GM12892 (cell line): ENCODE data around the gene ESRRA.
"Not testable (repeated sequence)": the region's sequence is repeated elsewhere in the genome, so short reads cannot be mapped to it uniquely, and the experiment has no call there.

ENCODE experiments used
- DNase-seq: peaks from one replicate; pipeline ENCODE4 v3.0.0; 2011; ENCODE audit not compliant: insufficient read length
- FAIRE-seq: peaks from 2 replicates; lab custom pipeline; 2011; peaks lifted over from hg19 to GRCh38; lab: Jason Lieb, UNC
- POLR2A ChIP-seq: IDR thresholded peaks from 2 replicates; pipeline ENCODE4 v1.6.1; 2011; ENCODE audit warnings: low read depth, low read length, control low read depth
- POLR2AphosphoS5 ChIP-seq: IDR thresholded peaks from 2 replicates; pipeline ENCODE4 v1.6.1; 2011; ENCODE audit warnings: low read depth, low read length, control low read depth
- TAF1 ChIP-seq: IDR thresholded peaks from 2 replicates; pipeline ENCODE4 v1.6.1; 2011; ENCODE audit warnings: low read depth, mild to moderate bottlenecking, control low read depth, low read length, borderline replicate concordance

The ESRRA gene

DNA sequence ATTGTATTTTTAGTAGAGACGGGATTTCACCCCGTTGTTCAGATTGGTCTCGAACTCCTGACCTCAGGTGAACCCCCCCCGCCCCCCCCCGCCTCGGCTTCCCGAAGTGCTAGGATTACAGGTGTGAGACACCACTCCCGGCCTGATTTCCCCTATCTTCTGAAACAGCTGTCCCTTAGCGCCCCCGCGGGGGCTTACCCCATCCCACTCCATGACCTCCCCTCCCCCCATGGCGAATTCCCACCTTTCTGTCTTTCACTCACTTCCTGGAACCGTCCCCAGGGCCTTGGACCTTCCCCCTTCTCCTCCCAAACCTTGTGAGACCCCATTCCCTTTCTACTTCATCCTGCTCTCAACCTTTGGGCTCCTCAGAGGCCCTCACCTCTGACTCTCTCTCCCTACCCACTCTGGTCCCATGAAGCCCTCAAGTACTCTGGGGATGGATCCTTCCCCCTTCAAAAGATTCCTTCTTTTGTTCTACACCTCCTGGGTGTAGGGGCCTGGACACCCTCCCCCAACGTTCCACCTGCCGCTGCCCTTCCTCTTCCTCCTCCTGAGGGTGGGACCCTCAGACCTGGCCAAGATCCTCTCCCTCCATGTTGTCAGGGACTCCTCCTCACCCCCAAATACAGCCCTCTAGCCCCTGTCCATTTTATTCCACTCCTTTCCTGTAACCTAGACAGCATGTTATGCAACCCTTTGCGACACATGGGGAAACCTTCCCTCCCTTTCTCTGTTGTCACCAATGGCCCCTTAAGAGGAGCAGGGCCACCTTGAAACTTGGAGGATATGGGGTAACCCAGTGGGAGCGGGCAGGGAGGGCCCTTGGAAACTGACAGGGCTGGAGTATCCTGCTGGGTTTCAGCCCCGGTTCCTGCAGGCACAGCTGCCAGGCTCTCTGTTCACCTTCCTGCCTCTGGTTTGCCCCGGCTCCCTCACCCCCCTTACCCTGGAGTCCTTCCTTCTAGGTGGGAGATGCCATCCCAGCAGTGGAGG is 13.7 kb downstream of the ESRRA start:
- no peak for DNase-seq
- FAIRE-seq, result peak; percentile 54
- TF ChIP-seq POLR2AphosphoS5 (no peak), TAF1 (no peak), POLR2A (no peak)

DNA sequence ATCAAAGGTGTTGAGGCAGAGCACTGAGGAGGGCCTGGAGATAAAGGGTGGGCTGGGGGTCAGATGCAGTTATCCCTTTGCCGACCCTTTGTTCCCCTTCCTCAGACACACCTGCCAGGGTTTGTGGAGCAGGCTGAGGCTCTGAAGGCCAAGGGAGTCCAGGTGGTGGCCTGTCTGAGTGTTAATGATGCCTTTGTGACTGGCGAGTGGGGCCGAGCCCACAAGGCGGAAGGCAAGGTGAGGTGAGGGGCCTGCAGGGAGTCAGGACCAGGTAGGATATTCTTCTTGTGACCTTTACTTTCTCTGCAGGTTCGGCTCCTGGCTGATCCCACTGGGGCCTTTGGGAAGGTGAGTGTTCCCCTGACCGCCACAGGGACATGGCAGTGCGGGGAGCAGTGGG is 15.2 kb downstream of the ESRRA start:
- DNase-seq, result no peak
- TF ChIP-seq POLR2A, result no peak
- no peak for TF ChIP-seq POLR2AphosphoS5
- no peak for TF ChIP-seq TAF1
- FAIRE-seq, result no peak

DNA sequence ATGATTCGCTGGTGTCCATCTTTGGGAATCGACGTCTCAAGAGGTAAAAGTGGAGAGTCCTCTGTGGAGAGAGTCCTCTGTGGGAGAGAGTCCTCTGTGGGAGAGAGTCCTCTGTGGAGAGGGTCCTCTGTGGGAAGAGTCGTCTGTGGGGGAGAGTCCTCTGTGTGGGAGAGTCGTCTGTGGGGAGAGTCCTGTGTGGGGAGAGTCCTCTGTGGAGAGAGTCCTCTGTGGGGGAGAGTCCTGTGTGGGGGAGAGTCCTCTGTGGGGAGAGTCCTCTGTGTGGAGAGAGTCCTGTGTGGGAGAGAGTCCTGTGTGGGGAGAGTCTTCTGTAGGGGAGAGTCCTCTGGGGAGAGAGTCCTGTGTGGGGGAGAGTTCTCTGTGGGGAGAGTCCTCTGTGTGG is 15.7 kb downstream of the ESRRA start:
- FAIRE-seq (no peak), DNase-seq (no peak)
- no peak for TF ChIP-seq POLR2AphosphoS5
- no peak for TF ChIP-seq POLR2A
- no peak for TF ChIP-seq TAF1

DNA sequence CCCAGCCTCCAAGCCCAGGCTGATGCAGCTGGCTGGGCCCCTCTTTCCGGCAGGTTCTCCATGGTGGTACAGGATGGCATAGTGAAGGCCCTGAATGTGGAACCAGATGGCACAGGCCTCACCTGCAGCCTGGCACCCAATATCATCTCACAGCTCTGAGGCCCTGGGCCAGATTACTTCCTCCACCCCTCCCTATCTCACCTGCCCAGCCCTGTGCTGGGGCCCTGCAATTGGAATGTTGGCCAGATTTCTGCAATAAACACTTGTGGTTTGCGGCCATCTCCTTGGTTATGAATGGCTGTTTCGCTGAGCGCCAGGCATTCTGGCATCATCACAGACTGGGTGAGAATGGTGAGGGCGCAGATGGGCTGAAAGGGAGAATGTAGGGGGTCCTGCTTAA is 16.2 kb downstream of the ESRRA start:
- TF ChIP-seq POLR2A, result no peak
- no peak for TF ChIP-seq TAF1
- TF ChIP-seq POLR2AphosphoS5, result no peak
- FAIRE-seq, result no peak
- no peak for DNase-seq

DNA sequence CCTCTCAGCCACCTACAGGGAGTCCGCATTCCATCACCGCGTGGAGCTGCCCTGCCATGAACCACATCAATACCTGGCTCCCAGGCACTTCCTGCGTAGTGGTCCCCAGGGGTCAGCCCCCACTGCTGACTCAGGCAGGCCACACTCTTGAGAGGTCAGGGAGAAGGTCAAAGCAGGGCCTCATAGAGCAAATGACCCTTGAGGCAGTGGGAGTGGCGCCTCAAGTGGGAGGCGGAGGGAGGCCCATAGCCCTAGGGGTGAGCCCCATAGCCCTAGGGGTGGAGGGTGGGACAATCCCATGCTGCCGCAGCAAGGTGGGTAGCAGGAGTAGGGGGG is 17.6 kb downstream of the ESRRA start:
- no peak for TF ChIP-seq POLR2A
- TF ChIP-seq POLR2AphosphoS5, result no peak
- no peak for TF ChIP-seq TAF1

DNA sequence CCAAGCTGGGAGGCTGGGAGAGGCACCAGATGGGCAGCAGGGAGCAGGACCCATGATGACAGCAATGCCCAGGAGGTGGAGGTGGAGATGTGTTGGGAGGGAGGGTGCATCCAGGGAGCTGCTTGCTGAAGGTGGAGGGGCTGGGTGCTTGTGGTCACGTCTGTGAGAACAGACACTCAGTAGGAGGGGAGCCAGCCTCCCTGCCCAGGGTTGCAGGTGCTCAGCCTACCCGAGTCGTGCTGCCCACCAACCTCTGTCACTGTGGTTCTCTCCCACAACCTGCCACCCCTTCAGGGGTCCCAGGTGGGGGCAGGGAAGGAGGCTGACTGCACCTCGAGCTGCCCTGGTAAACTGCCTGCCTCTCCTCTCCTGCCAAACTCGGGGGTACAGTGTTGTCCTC is 18.0 kb downstream of the ESRRA start:
- no peak for TF ChIP-seq TAF1
- TF ChIP-seq POLR2A, result no peak
- TF ChIP-seq POLR2AphosphoS5, result no peak
- no peak for FAIRE-seq
- DNase-seq, result no peak

More for the DNA sequence above, 17.6 kb downstream of the ESRRA start:
- DNase-seq (no peak), FAIRE-seq (no peak)

DNA sequence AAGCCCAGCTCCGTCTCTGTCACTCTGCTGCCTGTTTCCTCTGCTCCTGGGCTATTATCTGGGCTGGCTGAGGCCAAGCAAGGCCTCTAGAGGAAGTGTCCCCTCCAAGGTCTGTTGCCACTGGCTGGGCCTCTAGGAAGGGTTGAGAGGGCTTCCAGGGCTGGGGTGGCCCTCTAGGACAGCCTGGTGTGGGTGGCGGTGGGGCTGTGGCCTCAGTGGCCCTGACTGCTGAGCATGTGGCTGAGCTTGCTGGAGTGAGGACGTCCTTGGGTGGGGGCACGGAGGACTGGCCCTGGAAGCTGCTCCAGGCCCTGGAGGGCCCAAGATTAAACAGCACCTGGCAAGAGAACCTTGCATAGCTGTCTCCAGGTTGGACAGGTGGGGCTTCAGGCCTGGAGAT is 18.7 kb downstream of the ESRRA start:
- FAIRE-seq, DNase-seq: not testable (repeated sequence)

DNA sequence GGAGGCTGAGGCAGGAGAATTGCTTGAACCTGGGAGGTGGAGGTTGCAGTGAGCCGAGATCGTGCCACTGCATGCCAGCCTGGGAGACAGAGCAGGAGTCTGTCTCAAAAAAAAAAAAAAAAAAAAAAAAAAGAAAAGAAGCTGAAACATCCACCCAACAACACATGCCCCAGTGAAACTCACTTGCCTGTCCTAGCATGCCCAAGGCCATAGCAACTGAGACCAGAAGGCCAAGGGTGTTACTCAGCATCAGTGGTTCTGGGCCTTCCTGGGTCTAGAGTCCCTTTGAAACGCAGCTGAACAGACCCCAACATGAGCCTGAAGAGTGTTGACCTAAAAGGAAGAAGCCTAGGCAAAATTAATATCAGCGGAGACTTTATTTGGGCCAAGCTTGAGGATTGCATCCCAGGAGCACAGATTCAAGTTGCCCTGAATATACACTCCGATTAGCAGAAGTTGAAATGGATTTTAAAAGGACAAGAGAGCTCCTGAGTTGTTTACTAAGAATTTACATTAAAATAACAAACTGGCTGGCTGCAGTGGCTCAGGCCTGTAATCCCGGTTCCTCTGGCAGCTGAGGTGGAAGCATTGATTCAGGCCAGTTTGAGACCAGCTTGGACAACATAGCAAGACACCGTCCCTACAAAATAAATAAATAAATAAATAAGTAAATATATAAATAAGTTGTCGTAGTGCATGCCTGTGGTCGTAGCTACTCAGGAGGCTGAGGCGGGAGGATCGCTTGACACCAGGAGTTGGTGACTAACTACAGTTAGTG is 19.6 kb downstream of the ESRRA start:
- no peak for DNase-seq
- peak; percentile 33 for FAIRE-seq
- TF ChIP-seq POLR2A (no peak), TAF1 (no peak), POLR2AphosphoS5 (no peak)

DNA sequence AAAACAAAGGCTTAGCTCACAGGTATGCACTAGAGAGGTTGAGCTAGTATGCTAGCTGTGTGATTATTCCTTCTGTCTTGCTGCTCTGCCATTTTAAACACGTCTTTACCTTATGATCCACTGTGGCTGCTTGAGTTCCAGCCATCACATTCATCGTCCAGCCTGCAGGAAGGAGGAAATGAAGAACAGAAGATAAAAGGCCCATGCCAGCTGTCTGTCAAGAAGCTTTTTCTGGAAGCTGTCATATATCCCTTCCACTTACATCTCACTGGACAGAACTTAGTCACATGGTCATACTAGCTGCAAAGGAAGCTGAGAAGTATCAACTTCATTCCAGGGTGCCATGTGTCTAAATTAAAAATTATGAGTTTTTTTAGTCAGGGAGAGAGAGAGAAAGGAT is 22.1 kb downstream of the ESRRA start:
- TF ChIP-seq POLR2A (no peak), TAF1 (no peak), POLR2AphosphoS5 (no peak)
- DNase-seq, result no peak
- no peak for FAIRE-seq

DNA sequence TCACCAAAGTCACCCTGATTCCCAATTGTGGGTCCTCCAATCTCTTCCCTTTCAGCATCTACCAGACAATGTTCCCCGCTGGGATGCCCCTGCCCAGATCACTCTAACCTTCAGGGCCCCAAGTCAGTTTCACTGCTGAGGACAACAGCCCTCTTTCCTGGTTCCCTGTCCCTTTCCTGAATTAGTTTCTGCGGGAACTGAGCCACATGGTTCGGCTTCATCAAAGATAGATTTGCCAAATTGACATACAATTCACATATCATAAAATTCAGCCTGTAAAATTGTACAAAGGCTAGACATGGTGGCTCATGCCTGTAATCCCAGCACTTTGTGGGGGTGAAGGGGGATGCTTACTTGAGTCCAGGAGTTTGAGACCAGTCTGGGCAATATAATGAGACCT is 22.7 kb downstream of the ESRRA start:
- DNase-seq (no peak), FAIRE-seq (no peak)
- TF ChIP-seq POLR2AphosphoS5, result no peak
- TF ChIP-seq POLR2A, result no peak
- TF ChIP-seq TAF1, result no peak

DNA sequence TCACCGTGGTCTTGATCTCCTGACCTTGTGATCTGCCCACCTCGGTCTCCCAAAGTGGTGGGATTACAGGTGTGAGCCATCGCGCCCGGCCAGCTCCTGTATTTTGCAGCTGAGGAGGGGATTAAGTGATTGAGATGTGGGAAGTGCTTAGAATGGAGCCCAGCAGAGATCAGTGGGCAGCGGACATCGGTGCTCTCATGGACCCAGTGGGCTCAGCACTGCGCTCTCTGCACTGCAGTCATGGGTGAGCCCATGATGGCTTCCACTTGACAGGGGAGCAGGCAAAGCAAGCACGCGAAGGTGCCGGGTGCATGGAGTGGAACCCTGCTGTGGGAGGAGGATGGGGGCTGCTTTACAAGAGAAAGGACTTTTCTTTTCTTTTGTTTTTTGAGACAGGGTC is 25.6 kb downstream of the ESRRA start:
- no peak for TF ChIP-seq TAF1
- no peak for TF ChIP-seq POLR2A
- no peak for TF ChIP-seq POLR2AphosphoS5
- DNase-seq (no peak), FAIRE-seq (no peak)
